Activated naive CD8-positive, alpha-beta T cell treated with anti-CD3 and anti-CD28 coated beads, Interleukin-2, amount 10 ng/mL, durations not matched to agents 7 days and 5 days (primary cell): ENCODE data around the gene CFAP92. TPM values are rescaled to one million over a fixed set of nuclear protein-coding genes. Genes with fewer than 3 reads are reported as not detected.

Experiments used
- ATAC-seq: fragments of 150-1000 bp; cut with Tn5 transposase; one replicate; pipeline ENCODE4 v1.10.0; 2021; ENCODE audit warnings: low read depth, moderate library complexity
- POLR2A ChIA-PET: fragments of 350-600 bp; sonication (Branson Sonifier 250); formaldehyde crosslinking; loops from one replicate; lab custom pipeline; 2021; ENCODE audit warnings: antibody characterized with exemption; lab: Charles Lee
- DNase-seq: peaks from one replicate; pipeline ENCODE4 v3.0.0; 2021
- H3K27ac Mint-ChIP-seq: one replicate; pipeline ENCODE4 v1.8.0; 2022; ENCODE audit warnings: mild to moderate bottlenecking, mixed read lengths
- H3K27me3 Mint-ChIP-seq: one replicate; pipeline ENCODE4 v1.8.0; 2022; ENCODE audit warnings: mild to moderate bottlenecking, moderate library complexity, mixed read lengths
- H3K36me3 Mint-ChIP-seq: one replicate; pipeline ENCODE4 v1.8.0; 2021; ENCODE audit warnings: mild to moderate bottlenecking, mixed read lengths
- H3K4me1 Mint-ChIP-seq: one replicate; pipeline ENCODE4 v1.8.0; 2021; ENCODE audit warnings: mixed read lengths
- H3K4me3 Mint-ChIP-seq: one replicate; pipeline ENCODE4 v1.8.0; 2022; ENCODE audit warnings: mild to moderate bottlenecking, moderate library complexity, mixed read lengths
- H3K9me3 Mint-ChIP-seq: one replicate; pipeline ENCODE4 v1.8.0; 2021; ENCODE audit warnings: mixed read lengths
- total RNA-seq, 2 experiments: library from RNA; stranded (reverse); gene quantifications; one replicate each; pipeline ENCODE4 v1.2.3, GENCODE V29; 2021

CFAP92 gene
- total RNA-seq, 2 experiments from 2014 or later = 0.22 TPM; not detected in 1

DNA sequence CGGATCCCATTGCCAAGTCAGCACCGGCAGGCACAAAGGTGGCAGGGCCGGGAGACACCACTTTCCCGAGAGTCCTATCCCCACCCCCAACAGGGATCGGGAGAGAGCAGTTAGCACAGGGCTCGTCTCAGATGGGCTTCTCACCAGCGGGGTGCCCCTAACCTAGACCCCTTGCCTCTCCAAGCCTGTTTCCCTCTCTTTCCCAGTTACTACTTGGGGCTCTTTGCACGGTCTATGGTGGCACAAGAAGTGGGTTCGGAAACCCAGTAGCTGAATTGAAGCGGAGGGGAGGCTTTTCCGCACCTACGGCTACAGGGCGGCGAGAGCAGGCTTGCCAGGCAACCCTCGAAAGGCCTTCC lies 6.8 kb upstream of the CFAP92 start:
- peaks cover 33% of the 10 kb centered on the region for H3K4me1 Mint-ChIP-seq
- DNase-seq (no peak), ATAC-seq (no peak)
- H3K9me3 Mint-ChIP-seq = no peaks in the 10 kb centered on the region
- H3K27ac Mint-ChIP-seq = no peak overlapping the region
- peaks cover 38% of the 10 kb centered on the region for H3K27me3 Mint-ChIP-seq
- POLR2A ChIA-PET = interaction anchor here (0.7 to 3.0 kb wide), 2 partner anchors 15 to 224 kb away, joined by 3 to 12 read pairs; no protein-coding TSS in a partner anchor
- H3K4me3 Mint-ChIP-seq = peak overlapping the region; percentile 30
- H3K36me3 Mint-ChIP-seq = peaks cover 1% of the 10 kb centered on the region

DNA sequence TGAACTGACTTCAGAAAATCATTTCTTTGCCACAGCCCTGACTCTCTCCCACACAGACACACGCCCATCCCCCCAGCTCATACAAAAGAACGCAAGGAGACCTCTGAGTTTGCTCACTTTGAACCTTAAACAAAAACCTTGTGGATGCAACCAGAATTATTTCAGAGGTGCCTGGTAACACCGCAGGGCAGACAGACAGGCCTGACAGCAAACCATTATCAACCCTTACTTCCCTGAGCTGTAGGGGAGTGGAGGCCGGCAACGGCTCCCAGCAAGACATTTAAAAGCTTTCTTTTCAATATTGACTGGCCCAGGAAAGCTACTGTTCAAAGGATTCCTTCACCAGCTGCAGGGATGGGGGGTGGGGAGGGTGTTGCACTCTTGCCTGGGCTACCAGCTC lies 5.2 kb upstream of the CFAP92 start:
- Mint-ChIP-seq H3K9me3 (no peaks in the 10 kb centered on the region), H3K27me3 (peaks cover 38% of the 10 kb centered on the region), H3K4me1 (peaks cover 30% of the 10 kb centered on the region), H3K27ac (no peak overlapping the region), H3K4me3 (no peak overlapping the region), H3K36me3 (peaks cover 1% of the 10 kb centered on the region)
- DNase-seq (no peak), ATAC-seq (no peak)
- POLR2A ChIA-PET = interaction anchor here (1.9 to 3.0 kb wide), 2 partner anchors 17 to 28 kb away, joined by 6 to 12 read pairs; no protein-coding TSS in a partner anchor

DNA sequence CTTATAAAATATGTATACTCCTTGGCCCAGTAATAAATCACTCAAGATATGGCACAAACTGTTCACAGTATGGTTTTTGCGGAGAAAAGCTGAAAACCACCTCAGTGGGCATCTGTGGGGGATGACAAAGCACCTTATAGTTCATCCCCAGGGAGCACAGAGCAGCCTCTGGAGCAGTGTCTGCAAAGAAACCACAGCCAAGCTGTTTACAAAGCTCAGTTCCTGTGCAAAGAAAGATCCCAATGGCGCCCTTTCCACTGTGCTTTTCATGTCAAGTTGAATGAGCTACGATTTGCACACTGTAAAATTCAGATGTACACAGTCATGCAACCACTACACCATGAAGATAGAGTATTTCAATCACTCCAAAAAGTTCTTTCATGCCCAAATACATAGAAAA lies 4.7 kb upstream of the CFAP92 start:
- no peaks in the 10 kb centered on the region for H3K9me3 Mint-ChIP-seq
- H3K4me1 Mint-ChIP-seq = peaks cover 30% of the 10 kb centered on the region
- H3K36me3 Mint-ChIP-seq = peaks cover 1% of the 10 kb centered on the region
- DNase-seq = no peak
- ATAC-seq = no peak
- POLR2A ChIA-PET = interaction anchor here (0.9 to 3.0 kb wide), 3 partner anchors 18 to 317 kb away, joined by 3 to 12 read pairs (median 6); no protein-coding TSS in a partner anchor
- no peak overlapping the region for H3K4me3 Mint-ChIP-seq
- H3K27me3 Mint-ChIP-seq = peaks cover 38% of the 10 kb centered on the region
- no peak overlapping the region for H3K27ac Mint-ChIP-seq

DNA sequence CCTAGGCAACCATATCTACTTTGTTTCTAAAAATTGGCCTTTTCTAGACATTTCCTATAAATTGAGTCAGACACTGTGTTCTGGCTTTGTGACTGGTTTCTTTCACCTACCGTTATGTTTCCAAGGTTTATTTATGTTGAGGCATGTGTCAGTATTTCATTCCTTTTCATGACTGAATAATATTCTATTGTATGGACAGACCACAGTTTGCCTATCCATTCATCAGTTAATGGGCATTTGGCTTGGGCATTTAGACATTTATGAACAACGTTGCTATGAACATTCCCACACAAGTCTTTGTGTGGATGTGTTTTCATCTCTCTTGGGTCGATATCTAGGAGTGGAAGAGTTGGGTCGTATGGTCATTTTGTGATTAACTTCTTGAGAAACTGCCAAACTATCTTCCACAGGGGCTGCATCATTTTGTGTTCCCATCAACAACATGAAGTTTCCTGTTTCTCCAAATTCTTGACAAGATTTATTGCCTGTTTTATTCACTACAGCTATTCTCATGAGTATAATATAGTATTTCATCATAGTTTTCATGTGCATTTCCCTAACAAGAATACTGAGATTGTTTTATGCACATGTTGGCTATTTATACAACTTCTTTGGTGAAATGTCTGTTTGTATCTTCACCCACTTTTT lies 3.7 kb upstream of the CFAP92 start:
- no peak overlapping the region for H3K4me3 Mint-ChIP-seq

DNA sequence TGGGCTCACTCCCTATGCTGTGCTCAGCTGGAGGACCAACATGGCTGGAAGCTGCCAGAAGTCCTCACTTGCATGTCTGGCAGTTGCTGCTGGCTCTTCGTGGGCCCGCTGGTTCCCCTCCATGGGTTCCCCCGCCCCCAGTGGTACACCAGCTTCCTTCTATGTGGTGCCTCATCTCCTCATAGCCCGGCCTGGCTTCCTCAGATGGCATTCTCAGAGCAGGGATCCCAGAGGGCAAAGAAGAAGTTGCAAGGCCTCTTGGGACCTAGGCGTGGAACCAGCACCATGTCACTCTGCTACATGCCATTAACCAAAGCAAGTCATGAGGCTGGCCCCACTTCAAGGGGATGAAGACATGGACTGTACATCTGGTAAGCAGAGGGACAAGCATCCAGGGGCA lies 2.9 kb upstream of the CFAP92 start:
- Mint-ChIP-seq H3K36me3 (no peaks in the 10 kb centered on the region), H3K4me3 (no peak overlapping the region), H3K4me1 (peaks cover 21% of the 10 kb centered on the region), H3K9me3 (no peaks in the 10 kb centered on the region), H3K27me3 (peaks cover 23% of the 10 kb centered on the region), H3K27ac (no peak overlapping the region)
- POLR2A ChIA-PET = interaction anchor here (0.7 kb wide), 1 partner anchor 31 kb away, joined by 3 read pairs; no protein-coding TSS in a partner anchor
- no peak for ATAC-seq
- DNase-seq = no peak

More for the DNA sequence above, 3.7 kb upstream of the CFAP92 start:
- Mint-ChIP-seq H3K27ac (no peak overlapping the region), H3K9me3 (no peaks in the 10 kb centered on the region), H3K27me3 (peaks cover 29% of the 10 kb centered on the region), H3K36me3 (no peaks in the 10 kb centered on the region), H3K4me1 (peaks cover 26% of the 10 kb centered on the region)
- DNase-seq (no peak), ATAC-seq (no peak)
- POLR2A ChIA-PET = interaction anchor here (0.9 to 3.0 kb wide), 3 partner anchors 19 to 317 kb away, joined by 3 to 12 read pairs (median 6); no protein-coding TSS in a partner anchor

DNA sequence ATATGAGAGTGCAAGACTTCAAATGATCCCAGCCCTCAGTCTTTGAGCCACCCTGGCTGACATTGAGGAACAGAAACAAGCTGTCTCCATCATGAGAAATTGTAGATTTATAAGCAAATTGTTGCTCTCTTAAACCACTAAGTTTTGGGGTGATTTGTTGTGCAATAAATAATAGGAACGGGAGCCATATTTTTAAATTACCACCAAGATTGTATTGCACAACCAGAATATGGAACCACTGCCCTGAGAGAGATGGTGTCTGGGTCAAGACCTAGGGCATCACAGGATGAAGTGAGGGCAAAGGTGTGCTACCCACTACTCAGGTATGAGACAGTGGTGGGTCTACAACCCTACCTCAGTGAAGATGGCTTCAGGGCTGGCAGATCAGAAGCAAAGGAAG lies 2.3 kb upstream of the CFAP92 start:
- ATAC-seq (no peak), DNase-seq (no peak)
- peaks cover 21% of the 10 kb centered on the region for H3K4me1 Mint-ChIP-seq
- peaks cover 23% of the 10 kb centered on the region for H3K27me3 Mint-ChIP-seq
- no peaks in the 10 kb centered on the region for H3K36me3 Mint-ChIP-seq
- POLR2A ChIA-PET = interaction anchor here (0.7 kb wide), 1 partner anchor 32 kb away, joined by 3 read pairs; no protein-coding TSS in a partner anchor
- H3K9me3 Mint-ChIP-seq = no peaks in the 10 kb centered on the region
- H3K4me3 Mint-ChIP-seq = no peak overlapping the region
- H3K27ac Mint-ChIP-seq = no peak overlapping the region

DNA sequence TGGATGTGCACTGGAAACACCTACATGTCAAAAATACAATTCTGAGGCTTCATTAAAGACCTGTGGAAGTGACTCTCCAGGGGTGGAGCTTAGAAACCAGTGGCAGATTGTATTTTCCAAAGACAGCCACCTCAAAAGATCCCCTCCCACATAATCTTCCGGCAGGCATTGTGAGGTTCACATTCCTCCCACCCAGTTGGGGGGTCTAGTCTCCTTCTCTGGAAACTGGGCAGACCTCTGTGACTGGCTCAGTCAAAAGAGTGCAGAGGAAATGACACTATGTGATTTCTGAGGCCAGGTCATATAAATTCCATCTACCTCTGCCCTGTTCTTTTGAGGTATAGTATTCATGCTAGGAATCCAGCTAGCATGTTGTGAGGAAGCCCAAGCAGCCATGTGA lies 1.9 kb upstream of the CFAP92 start:
- ATAC-seq = no peak
- H3K27me3 Mint-ChIP-seq = peaks cover 21% of the 10 kb centered on the region
- POLR2A ChIA-PET = interaction anchor here (1.0 to 2.4 kb wide), 2 partner anchors 19 to 31 kb away, joined by 3 to 8 read pairs; no protein-coding TSS in a partner anchor
- H3K36me3 Mint-ChIP-seq = no peaks in the 10 kb centered on the region
- DNase-seq = no peak
- H3K9me3 Mint-ChIP-seq = no peaks in the 10 kb centered on the region
- no peak overlapping the region for H3K27ac Mint-ChIP-seq
- no peak overlapping the region for H3K4me3 Mint-ChIP-seq
- peaks cover 21% of the 10 kb centered on the region for H3K4me1 Mint-ChIP-seq

DNA sequence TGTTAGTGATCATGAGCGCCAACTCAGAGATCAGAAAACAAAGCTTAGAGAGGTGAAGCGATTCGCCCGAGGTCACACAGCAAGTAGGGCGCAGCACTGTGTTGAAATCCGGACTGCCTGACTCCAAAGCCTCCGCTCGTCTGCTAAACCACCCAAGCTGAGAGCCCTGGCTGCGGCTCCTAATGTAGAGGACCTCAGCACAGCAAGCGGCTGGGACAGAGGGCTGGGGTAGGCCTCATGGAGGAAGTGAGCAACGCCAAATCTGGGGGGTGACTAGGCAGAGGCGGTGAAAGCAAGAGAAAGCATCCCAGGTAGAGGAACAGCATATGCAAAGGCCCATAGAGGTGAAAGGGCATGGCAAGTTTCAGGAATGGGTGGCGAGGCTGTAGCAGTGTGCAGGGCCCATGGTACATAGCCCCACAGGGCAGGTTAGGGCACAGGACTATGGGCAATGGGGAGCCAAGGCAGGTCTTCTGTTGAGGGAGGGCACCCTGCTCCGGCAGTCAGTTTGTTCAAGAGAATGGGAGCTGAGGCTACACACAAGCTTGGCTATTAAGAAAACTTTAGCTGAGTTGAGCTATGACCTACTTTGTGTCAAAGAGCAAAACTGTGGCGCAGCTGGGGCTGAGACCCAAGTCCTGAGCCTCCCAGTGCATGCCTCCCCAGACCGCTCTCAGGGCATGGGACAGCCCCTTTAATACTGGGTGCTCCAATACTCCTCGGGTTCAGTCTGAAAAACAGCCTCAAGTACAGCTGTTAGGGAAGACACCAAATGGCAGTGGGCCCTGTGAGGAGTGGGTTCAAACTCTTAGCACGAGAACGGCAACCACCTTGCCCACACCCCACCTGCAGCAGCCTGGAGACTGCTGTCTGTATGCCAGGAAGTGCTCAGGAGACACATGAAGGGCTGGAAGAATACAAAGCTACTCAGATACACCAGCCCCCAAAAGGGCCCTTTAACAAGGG lies 988 bp upstream of the CFAP92 start:
- peak overlapping the region; percentile 64 for H3K4me3 Mint-ChIP-seq
- peaks cover 12% of the 10 kb centered on the region for H3K27me3 Mint-ChIP-seq
- H3K36me3 Mint-ChIP-seq = no peaks in the 10 kb centered on the region
- DNase-seq (no peak), ATAC-seq (no peak)
- no peak overlapping the region for H3K27ac Mint-ChIP-seq
- peaks cover 21% of the 10 kb centered on the region for H3K4me1 Mint-ChIP-seq
- POLR2A ChIA-PET = interaction anchor here (0.8 to 2.4 kb wide), 12 partner anchors 9 to 321 kb away, joined by 3 to 13 read pairs (median 4); partner anchors contain the start of genes CNBP and RAB43
- no peaks in the 10 kb centered on the region for H3K9me3 Mint-ChIP-seq

DNA sequence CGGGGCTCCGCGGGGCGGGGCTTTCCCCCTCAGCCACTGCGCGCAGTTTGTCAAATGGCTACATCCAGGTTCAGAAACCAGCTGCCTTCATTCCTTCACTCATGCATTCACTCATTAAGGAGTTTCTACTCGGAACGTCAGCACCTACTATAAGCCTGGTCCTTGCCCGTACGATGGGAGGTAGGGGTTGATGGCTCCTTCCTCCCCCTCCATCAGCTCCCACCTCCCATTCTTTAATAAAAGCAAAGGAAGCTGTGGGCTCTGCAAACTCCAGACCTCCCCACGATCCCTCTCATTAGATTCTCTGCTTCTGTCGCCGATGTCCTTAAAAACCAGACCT lies 267 bp upstream of the CFAP92 start:
- POLR2A ChIA-PET = interaction anchor here (0.8 to 2.4 kb wide), 11 partner anchors 10 to 322 kb away, joined by 3 to 13 read pairs (median 5); partner anchors contain the start of genes CNBP and RAB43
- Mint-ChIP-seq H3K9me3 (no peaks in the 10 kb centered on the region), H3K27ac (peak overlapping the region; percentile 10), H3K27me3 (peaks cover 8% of the 10 kb centered on the region), H3K4me3 (peak overlapping the region; percentile 64), H3K36me3 (no peaks in the 10 kb centered on the region), H3K4me1 (peaks cover 20% of the 10 kb centered on the region)
- ATAC-seq (no peak), DNase-seq (no peak)

DNA sequence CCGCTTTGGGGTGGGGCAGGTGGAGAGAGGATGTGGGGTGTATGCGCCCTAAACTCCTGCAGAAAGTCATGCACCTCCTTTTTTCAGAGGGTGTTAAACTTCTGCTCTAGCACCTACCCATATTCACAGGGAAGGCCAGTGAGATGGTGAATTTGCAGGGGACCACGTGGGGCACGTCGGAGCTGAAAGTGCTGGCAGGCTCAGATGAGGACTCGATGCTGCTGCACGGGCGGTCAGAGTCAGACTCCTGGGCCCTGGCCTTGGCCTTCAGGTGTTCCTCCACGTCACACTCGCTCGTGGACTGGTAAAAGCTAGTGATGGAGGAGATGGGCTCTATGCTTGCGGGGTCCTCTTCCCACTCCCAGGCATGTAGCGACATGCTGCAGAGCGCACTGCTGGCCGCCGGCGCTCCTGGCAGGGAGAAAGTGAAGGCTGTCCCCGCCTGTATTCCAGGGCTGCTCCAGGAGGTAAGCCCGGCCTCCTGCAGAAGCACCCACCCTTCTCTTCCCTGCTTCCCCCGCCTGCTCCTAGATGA lies 883 bp downstream of the CFAP92 start:
- POLR2A ChIA-PET = interaction anchor here (1.4 to 2.4 kb wide), 3 partner anchors 14 to 128 kb away, joined by 6 to 13 read pairs (median 8); partner anchors contain the start of gene RAB43
- H3K27me3 Mint-ChIP-seq = no peaks in the 10 kb centered on the region
- peak overlapping the region; percentile 64 for H3K4me3 Mint-ChIP-seq
- peaks cover 12% of the 10 kb centered on the region for H3K4me1 Mint-ChIP-seq
- H3K27ac Mint-ChIP-seq = no peak overlapping the region
- no peak for ATAC-seq
- DNase-seq = no peak
- H3K36me3 Mint-ChIP-seq = no peaks in the 10 kb centered on the region
- H3K9me3 Mint-ChIP-seq = no peaks in the 10 kb centered on the region

DNA sequence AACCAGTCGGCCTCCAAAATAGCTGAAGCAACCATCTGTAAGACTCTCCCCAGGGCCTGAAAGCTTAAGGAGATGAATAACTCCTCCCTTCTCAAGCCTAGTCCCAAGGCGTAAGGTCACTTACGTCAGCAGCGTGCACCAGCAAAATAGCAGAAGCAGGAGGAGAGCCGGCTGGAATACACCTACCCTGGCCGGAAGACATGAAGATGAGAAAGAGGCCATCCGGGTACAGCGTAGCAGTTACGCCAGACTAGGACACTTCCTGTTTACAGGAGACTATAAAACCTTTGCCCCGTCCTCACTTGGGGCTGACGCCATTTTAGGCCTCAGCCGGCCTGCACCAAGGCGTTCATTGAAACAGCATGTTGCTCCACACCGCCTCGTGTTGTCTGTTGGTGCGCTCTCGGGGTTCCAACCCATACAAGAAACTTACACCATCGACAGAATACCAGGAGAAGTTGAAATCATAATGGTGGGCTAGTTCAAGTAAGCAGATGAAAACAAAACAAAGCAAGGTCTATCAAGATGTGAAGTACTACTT lies 2.5 kb downstream of the CFAP92 start:
- H3K4me1 Mint-ChIP-seq = peaks cover 12% of the 10 kb centered on the region
- POLR2A ChIA-PET = interaction anchor here (0.5 kb wide), 1 partner anchor 233 kb away, joined by 3 read pairs; no protein-coding TSS in a partner anchor
- peaks cover 4% of the 10 kb centered on the region for H3K27me3 Mint-ChIP-seq
- DNase-seq (no peak), ATAC-seq (no peak)
- no peaks in the 10 kb centered on the region for H3K36me3 Mint-ChIP-seq
- H3K27ac Mint-ChIP-seq = no peak overlapping the region
- H3K9me3 Mint-ChIP-seq = no peaks in the 10 kb centered on the region
- H3K4me3 Mint-ChIP-seq = no peak overlapping the region

DNA sequence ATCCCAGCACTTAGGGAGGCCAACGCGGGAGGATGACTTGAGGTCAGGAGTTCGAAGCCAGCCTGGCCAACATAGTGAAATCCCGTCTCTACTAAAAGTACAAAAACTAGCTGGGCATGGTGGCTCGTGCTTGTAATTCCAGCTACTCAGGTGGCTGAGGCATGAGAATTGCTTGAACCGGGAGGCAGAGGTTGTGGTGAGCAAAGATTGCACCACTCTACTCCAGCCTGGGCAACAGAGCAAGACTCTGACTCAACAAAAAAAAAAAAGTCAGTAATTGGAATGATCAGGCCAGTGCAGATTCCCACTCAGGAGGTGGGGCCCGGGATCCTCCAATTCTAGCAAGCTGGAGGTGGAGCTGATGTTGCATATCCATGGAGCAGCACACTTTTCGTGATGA lies 5.6 kb downstream of the CFAP92 start:
- H3K36me3 Mint-ChIP-seq = no peaks in the 10 kb centered on the region

More for the DNA sequence above, 5.6 kb downstream of the CFAP92 start:
- Mint-ChIP-seq H3K4me1 (peaks cover under 1% of the 10 kb centered on the region), H3K27ac (no peak overlapping the region), H3K9me3 (no peaks in the 10 kb centered on the region), H3K4me3 (no peak overlapping the region), H3K27me3 (peaks cover 7% of the 10 kb centered on the region)
- no peak for DNase-seq
- POLR2A ChIA-PET = interaction anchor here (0.6 kb wide), 1 partner anchor 36 kb away, joined by 3 read pairs; no protein-coding TSS in a partner anchor
- no peak for ATAC-seq
